Stimulated activated CD8-positive, alpha-beta memory T cell treated with anti-CD3 and anti-CD28 coated beads, Interleukin-7, amount 100 ng/mL, for 4 hours (primary cell): Measurements from ENCODE around the gene MTA3.
"Not testable (repeated sequence)": the region's sequence is repeated elsewhere in the genome, so short reads cannot be mapped to it uniquely, and the experiment has no call there.

Source experiments
- DNase-seq, 2 donors: peaks; one replicate each; pipeline ENCODE4 v3.0.0-alpha.2; 2020; ENCODE audit warnings: low read depth in 2 of 2

Gene MTA3

GRCh38 chr2:42663106-42663780, 94.8 kb downstream of the MTA3 start:
- peak; percentile 23 to 26 for DNase-seq

DNA sequence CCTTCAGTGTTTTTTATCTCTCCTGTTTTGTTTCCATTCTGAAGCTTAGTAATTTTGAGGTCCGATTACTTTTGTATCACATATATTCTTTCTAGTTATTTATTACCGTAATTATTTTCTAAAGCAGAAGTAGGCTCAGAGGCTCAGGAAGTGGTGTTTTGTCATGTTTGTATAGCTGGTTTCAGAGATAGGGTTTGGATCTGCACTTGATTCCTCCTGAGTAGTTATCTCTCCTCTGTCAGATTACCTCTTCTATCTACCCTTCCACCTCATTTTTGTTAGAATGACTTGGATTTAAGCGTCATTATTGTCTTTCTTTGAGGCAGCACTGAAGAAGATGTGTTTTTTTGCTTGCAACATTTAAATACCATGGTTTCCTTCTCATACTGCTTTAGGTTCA, 95.4 kb downstream of the MTA3 start:
- no peak for DNase-seq

DNA sequence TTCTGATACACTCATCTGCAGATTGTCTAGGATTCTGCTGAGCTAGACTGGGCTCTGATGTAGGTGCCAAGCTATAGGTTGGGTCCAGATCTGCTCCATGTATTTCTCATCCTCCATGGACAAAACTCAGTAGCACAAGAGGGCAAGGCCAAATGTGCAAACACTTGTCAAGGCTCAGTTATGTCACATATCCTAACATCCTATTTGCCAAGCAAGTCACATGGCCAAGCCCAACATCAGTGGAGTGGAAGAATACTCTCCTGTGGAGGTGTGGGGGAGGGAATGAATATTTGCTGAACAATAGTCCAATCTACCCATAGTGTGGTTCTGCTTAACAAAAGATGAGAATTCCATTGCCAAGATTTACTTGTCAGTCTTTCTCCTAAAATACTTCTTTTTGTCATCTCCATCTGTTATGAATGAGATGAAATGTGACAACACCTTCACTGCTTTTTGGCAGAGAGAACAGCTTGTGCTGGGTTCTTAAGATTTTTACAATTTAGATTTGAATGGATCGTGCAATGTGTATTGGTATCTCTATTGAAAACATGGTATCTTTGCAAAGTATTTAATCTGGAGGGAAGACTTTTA, 105.7 kb downstream of the MTA3 start:
- no peak for DNase-seq

GRCh38 chr2:42675815-42676214, 107.4 kb downstream of the MTA3 start:
- DNase-seq: no peak

GRCh38 chr2:42685303-42685702, 116.9 kb downstream of the MTA3 start:
- no peak for DNase-seq

- DNase-seq: no peak
Measured at GRCh38 chr2:42693013-42693615, 124.7 kb downstream of the MTA3 start.

- no peak for DNase-seq
Measured at GRCh38 chr2:42693688-42694479, 125.5 kb downstream of the MTA3 start.

DNA sequence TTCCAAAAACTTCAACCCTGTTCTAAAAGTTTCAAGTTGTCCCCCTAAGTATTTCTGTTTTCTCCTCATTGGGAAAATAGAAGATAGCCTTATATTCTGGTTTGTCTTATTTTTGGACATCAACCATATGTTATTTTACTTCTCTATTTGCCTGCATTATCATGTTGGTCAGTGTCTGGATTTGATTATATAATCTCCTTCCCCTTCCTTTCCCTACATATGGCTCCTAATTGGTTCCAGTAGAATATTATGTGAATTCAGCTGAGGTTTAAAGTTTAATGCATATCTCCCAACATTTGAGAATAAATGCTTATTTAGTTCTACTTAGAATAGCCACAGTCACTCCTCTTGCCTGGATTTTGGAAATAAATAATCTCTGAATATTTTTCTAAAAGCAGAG, 128.6 kb downstream of the MTA3 start:
- DNase-seq: no peak

DNA sequence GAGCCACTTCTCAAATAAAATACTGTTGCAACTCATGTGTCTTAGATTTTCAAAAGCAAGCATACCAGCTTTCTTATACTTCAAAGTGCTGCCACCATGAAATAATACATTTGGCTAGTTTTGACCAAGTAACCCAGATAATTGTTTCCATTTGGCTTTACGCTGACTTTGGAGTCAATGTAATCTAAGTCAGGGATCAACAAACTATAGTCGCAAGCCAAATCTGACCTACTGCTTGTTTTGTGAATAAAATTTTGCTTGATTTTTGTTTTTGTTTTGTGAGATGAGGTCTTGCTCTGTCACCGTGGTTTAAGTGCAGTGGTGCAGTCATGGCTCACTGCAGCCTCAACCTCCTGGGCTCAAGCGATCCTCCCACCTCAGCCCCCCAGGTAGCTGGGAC, 130.5 kb downstream of the MTA3 start:
- no peak for DNase-seq

- no peak for DNase-seq
Measured at GRCh38 chr2:42706836-42707235, 138.4 kb downstream of the MTA3 start.

- no peak for DNase-seq
Measured at GRCh38 chr2:42708179-42708578, 139.7 kb downstream of the MTA3 start.

GRCh38 chr2:42711896-42712295, 143.5 kb downstream of the MTA3 start:
- no peak for DNase-seq

- DNase-seq: no peak
Measured at GRCh38 chr2:42712934-42713333, 144.5 kb downstream of the MTA3 start.

GRCh38 chr2:42713920-42714319, 145.5 kb downstream of the MTA3 start:
- DNase-seq: no peak

DNA sequence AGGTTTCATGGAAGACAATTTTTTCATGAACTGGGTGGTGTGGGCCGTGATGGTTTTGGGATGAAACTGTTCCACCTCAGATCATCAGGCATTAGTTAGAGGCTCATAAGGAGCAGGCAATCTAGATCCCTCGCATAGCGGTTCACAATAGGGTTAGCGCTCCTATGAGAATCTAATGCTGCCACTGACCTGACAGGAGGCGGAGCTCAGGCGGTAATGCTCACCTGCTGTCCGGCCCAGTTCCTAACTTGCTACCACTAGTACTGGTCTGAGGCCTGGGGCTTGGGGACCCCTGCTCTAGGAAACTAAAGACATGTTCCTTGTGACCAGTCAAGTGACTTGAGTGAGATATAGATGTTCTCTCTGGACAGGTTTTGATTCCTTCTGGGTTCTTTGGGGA, 146.3 kb downstream of the MTA3 start:
- no peak for DNase-seq

- DNase-seq: no peak
Measured at GRCh38 chr2:42721898-42722297, 153.5 kb downstream of the MTA3 start.

- no peak for DNase-seq
Measured at GRCh38 chr2:42722320-42723190, 154.1 kb downstream of the MTA3 start.

DNA sequence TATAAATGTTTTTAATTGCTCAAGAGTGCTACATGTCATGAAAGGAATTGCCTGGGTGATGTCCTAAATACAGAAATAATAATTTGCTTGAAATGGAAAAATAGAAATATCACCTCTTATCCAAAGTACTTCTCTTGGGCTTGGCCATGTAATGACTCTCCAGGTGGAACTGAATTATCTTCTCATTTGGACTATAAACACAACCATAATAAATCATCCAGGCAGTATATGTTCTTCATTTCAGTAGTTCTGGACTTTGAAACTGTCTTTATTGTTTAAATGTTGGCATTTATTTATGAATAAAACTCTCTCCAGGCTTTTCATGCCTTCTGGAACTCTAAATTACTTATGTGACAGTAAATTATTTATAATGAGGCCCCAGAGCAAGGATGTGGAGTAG, 155.0 kb downstream of the MTA3 start:
- no peak for DNase-seq

DNA sequence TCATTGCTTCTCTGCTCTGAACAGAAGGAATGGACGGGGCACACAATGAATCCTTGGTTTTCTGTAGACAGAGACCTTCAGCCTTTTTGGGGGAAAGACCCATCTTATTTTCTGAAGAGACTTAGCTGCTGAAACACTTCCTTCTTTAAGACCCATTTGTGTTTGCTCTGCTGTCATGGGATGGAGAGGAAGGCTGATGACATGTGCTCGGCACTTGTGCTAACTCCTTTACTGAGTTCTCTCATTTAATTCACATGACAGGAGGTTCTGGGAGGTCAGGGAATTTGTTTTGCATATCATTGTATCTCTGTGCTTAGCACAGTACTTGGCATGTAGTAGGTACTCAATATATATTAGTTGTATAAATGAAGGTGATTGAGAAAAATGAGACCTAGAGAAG, 156.5 kb downstream of the MTA3 start:
- no peak for DNase-seq

- DNase-seq: no peak
Measured at GRCh38 chr2:42725657-42726056, 157.2 kb downstream of the MTA3 start.

DNA sequence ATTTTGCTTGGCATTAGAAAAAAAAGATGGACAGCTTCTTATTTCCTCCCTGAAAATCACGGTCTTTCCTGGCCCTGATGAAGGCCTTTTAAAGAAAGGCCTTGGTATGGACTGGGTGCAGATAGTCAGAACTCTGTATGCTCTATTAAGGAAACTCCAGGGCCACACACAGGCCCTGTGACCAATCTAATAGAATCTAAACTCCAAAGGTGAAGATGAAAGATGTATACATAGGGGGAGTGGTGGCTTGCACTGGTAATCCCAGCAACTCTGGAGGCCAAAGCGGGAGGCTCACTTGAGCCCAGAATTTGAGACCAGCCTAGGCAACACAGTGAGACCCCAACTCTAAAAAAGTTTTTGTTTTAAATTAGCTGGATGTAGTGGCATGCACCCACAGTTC, 158.2 kb downstream of the MTA3 start:
- DNase-seq: no peak

- DNase-seq: not testable (repeated sequence)
Measured at GRCh38 chr2:42731316-42731715, 162.9 kb downstream of the MTA3 start.
